Stimulated activated CD4-positive, alpha-beta T cell treated with anti-CD3 and anti-CD28 coated beads, Interleukin-12 subunit alpha, Interleukin-12 subunit beta, amount 100 ng/mL, for 4 hours (primary cell): ENCODE results near the gene COP1.
"Not testable (repeated sequence)": the region's sequence is repeated elsewhere in the genome, so short reads cannot be mapped to it uniquely, and the experiment has no call there.

Source experiments
- DNase-seq: peaks from one replicate; pipeline ENCODE4 v3.0.0-alpha.2; 2020

The COP1 gene

DNA sequence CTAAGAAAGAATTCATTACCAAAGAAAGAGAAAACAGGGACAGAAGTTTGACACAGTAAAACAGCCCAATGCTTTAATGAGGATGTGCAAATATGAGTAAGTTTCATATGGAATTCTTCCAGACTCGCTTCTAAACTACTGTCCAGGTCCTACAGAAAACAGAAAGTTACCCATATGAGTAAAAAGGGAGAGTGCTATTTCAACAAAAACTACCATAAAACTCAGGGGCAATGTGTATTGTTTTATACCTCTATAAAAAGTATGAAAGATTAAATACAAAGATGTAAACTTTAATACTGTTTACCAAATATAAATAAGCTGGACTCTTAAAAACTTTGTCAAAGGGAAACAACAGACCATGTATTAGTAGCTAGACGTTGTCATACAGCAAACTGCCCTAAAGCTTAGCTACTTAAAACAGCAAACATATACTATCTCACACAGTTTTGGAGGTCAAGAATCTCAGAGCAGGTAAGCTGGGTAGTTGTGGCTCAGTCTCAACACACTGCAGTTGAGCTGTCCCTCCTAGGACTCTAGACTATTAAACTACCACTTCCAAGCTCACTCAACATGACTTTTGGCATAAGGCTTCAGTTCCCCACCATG lies 174.9 kb downstream of the COP1 start:
- no peak for DNase-seq

DNA sequence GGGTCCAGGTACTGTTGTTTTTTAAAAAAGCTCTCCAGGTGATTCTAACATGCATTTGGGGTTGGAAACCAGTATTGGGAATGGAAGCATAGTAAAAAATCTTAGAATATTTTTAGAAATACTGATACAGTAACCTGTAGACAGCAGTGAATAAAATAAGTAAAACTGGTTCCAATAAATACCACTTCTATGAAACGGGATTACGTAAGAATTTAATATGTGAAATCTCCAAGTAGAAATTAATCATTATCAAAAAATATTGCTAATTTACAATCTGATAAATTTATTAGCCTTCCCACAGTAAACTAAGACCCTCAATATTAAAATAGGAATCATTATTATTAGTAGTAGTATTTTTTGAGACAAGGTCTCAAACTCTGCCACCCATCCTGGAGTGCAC lies 177.5 kb downstream of the COP1 start:
- no peak for DNase-seq

DNA sequence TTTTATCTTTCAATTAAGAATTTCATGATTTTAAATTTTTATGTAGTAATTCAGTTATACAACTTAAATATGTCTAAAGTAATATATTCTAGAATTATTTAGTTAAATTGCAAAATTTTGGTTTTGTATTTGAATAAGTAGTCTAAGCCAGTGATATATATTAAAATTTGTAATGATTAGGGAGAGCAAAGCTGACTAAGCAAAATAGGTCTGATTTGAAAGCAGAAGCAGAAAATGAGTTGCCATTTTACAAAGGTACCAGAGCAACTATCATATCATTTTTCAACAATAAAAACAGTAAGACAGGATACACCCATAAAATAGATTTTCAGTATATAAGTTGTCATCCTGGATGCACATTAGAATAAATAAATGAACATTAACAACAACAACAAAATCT lies 177.9 kb downstream of the COP1 start:
- no peak for DNase-seq

DNA sequence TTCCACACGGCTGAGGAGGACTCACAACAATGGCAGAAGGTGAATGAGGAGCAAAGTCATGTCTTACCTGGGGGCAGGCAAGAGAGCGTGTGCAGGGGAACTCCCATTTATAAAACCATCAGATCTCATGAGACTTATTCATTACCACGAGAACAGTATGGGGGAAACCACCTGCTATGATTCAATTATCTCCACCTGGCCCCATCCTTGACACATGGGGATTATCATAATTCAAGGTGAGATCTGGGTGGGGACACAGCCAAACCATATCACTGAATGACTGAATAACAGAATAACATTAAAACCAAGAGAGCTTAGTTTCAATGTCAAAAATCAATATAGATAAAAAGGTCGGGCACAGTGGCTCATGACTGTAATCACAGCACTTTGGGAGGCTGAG lies 179.2 kb downstream of the COP1 start:
- DNase-seq, result not testable (repeated sequence)

DNA sequence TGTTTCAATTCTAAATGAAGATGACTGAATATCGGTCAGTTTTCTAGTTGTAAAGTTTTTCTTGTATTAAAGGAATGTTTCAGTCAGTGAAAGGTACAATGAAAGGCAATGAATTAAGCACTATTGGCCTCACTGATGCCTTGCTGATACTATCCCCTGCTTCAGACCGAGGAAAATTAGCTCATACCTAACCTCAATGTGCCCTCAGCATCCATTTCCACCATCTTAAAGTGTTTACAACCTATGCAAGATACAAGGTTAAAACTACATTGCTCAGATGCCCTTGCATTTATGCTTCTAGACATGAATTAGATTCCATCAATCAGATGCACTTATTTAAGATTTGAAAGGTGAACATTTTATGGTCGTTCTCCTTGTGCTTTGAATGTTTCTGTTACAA lies 184.5 kb downstream of the COP1 start:
- no peak for DNase-seq

DNA sequence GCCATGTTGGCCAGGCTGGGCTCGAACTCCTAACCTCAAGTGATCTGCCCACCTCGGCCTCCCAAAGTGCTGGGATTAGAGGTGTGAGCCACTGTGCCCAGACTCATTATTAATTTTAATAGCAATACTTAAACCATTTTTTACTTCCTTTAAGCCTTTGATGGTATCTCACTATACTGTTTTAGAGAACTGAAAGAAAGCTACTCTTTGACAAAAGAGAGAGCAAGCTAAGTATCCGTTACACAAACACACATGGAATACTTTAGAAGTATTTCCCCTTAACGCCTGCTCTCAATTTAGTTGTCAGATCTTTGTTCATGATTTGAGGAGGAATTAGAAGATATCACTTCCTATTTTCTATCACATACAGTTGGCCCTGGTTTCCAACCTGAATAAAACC lies 189.4 kb downstream of the COP1 start:
- DNase-seq, result no peak

DNA sequence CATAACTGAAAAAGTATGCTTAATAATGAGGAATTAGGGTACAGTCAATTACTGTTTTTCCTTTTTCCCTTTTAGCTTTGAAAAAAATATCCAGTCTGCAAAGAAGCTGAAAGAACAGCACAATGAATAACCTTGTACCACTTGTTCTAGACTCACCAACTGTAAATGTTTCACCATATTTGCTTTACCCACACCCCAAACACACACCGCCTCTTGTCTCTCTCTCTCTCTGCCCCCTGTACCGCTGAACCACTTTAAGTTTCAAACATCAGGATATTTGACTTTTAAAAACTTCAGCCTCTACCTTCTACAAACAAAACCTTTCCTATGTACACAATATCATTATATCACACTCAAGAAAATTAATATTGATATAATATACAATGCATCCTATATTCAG lies 197.1 kb downstream of the COP1 start:
- no peak for DNase-seq

DNA sequence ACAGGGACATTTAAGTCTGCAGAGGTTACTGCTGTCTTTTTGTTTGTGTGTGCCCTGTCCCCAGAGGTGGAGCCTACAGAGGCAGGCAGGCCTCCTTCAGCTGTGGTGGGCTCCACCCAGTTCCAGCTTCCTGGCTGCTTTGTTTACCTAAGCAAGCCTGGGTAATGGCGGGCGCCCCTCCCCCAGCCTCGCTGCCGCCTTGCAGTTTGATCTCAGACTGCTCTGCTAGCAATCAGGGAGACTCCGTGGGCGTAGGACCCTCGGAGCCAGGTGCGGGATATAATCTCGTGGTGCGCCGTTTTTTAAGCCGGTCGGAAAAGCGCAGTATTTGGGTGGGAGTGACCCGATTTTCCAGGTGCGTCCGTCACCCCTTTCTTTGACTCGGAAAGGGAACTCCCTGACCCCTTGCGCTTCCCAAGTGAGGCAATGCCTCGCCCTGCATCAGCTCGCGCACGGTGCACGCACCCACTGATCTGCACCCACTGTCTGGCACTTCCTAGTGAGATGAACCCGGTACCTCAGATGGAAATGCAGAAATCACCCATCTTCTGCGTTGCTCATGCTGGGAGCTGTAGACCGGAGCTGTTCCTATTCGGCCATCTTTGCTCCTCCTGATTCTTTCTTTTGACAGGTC lies 199.2 kb downstream of the COP1 start:
- not testable (repeated sequence) for DNase-seq

DNA sequence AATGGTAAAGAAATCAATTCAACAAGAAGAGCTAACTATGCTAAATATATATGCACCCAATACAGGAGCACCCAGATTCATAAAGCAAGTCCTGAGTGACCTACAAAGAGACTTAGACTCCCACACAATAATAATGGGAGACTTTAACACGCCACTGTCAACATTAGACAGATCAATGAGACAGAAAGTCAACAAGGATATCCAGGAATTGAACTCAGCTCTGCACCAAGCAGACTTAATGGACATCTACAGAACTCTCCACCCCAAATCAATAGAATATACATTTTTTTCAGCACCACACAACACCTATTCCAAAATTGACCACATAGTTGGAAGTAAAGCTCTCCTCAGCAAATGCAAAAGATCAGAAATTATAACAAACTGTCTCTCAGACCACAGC lies 212.4 kb downstream of the COP1 start:
- not testable (repeated sequence) for DNase-seq

DNA sequence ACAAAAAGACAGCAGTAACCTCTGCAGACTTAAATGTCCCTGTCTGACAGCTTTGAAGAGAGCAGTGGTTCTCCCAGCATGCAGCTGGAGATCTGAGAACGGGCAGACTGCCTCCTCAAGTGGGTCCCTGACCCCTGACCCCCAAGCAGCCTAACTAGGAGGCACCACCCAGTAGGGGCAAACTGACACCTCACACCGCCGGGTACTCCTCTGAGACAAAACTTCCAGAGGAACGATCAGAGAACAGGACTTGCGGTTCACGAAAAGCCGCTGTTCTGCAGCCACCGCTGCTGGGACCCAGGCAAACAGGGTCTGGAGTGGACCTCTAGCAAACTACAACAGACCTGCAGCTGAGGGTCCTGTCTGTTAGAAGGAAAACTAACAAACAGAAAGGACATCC lies 214.3 kb downstream of the COP1 start:
- DNase-seq, result not testable (repeated sequence)

DNA sequence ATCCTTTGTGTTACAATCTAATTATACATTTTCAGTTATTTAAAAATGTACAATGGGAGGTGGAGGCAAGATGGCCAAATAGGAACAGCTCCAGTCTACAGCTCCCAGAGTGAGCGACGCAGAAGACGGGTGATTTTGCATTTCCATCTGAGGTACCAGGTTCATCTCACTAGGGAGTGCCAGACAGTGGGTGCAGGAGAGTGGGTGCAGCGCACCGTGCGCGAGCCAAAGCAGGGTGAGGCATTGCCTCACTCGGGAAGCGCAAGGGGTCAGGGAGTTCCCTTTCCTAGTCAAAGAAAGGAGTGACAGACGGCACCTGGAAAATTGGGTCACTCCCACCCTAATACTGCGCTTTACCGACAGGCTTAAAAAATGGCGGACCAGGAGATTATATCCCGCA lies 214.9 kb downstream of the COP1 start:
- DNase-seq, result not testable (repeated sequence)

DNA sequence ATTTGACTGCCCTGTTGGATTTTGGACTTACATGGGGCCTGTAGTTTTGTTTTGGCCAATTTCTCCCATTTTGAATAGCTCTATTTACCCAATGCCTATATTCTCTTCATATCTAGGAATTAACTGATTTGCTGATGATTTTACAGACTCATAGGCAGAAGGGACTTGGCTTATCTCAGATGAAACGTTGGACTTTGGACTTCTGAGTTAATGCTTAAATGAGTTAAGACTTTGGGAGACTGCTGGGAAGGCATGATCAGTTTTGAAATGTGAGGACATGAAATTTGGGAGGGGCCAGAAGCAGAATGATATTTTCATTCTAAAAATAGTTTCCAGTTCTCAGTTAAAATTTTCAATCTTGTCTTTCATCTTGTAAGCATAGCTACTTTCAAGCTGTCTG lies 222.3 kb downstream of the COP1 start:
- DNase-seq, result no peak

DNA sequence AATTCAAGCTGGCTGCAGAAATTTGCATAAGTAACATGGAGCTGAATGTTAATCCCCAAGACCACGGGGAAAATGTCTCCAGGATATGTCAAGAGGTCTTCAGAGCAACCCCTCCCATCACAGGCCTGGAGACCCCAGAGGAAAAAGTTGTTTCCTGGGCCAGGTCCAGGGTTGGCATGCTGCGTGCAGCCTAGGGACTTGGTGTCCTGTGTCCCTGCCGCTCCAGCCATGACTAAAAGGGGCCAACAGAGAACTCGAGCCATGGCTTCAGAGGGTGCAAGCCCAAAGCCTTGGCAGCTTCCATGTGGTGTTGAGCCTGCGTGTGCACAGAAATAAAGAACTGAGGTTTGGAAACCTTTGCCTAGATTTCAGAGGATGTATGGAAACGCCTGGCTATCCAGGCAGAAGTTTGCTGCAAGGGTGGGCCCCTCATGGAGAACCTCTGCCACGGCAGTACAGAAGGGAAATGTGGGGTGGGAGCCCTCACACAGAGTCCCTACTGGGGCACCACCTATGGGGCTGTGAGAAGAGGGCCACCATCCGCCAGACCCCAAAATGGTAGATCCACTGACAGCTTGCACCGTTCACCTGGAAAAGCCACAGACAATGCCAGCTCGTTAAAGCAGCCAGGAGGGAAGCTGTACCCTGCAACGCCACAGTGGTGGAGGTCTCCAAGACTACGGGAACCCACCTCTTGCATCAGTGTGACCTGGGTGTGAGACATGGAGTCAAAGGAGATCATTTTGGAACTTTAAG lies 222.9 kb downstream of the COP1 start:
- DNase-seq, result no peak

DNA sequence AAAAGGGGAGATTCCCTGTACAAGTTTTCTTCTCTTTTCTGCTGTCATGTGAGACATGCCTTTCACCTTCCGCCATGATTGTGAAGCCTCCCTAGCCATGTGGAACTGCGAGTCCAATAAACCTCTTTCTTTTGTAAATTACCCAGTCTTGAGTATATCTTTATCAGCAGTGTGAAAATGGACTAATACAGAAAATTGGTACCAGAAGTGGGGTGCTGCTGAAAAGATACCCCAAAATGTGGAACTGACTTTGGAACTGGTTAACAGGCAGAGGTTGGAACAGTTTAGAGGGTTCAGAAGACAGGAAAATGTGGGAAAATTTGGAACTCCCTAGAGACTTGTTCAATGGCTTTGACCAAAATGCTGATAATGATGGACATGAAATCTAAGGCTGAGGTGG lies 223.7 kb downstream of the COP1 start:
- DNase-seq, result not testable (repeated sequence)

DNA sequence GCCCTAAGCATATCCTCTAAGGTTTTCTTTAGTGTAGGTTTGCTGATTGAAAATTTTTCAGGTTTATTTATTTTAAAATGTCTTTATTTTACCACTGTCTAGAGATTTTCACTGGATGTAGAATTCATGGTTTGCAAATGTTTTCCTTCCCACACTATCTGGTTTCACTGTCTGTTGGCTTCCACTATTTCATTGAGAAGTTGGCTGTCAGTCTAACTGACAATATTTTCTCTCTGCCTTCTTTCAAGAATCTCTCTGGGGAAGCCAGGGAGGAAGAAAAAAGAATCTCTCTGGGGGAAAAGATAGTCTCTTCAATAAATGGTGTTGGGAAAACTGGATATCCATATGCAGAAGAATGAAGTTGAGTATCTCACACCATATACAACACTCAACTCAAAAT lies 226.0 kb downstream of the COP1 start:
- DNase-seq, result no peak

DNA sequence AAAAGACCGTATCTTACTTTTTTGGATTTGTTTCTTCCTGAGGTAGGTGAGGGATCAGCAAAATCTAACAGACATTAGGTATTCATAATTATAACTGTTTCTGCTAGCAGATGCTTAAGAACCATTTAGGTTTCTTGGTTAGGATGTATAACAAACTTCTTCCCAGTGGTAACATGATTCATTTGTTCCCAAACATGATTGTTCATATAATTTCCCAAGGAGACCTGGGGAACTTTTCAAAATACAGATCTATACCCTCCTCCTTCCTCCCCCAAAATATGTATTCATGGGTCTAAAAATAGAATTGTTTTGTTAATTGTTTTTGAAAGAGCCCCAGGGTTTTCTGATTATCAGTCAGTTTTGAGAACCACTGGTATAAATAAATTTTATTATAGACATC lies 228.2 kb downstream of the COP1 start:
- DNase-seq, result no peak

DNA sequence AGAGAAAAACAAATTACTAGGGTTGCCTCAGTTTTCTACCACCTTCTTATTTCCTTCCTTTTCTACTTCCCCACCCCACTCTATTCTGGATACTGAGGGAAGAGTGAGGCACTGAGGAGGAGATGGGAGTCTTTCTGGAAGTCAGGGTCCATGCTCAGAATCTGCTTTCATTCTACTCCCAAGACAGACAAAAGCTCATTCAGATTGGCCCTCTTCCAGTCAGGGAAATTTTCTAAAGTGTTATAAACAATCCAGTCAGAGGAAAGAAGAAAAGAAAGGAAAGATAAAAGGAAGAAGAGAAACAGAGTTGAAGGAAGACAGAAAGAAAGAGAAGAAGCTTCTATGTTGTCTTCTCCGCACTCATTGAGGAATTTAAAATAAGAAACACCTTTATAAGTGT lies 228.6 kb downstream of the COP1 start:
- no peak for DNase-seq

DNA sequence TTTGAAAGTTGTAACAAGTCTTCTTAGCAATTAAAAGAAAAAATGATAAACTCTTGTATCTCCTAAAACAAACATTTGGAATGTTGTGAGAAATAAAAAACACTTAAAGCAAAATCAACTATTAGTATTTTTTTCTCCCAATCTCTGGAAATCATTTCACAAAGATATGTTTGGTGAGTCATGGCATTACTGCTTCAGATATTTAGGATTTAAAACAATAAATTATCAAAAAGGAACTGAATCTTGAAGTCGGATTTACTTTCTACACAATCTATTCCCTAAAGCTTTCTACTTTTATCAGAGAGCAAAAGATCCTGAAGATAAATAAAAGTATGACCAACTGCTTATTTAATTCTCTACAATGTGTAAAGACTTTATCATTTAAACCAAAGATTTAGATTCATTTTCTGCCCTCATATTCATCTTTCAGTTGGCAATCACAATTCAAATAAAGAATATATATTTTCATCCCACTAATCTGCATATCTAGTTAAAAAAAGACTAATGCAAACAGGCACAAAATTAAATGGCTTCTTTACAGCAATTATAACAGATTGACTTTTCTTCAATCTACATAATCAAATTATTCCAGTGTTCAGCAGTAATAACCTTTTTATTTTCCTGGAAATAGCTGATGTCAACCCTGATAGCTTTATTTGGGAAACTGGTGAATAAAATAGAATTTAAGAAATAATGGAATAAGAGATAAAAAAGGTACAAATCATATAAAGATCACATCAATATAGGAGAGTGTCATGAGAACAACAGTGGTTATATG lies 230.0 kb downstream of the COP1 start:
- DNase-seq, result no peak

DNA sequence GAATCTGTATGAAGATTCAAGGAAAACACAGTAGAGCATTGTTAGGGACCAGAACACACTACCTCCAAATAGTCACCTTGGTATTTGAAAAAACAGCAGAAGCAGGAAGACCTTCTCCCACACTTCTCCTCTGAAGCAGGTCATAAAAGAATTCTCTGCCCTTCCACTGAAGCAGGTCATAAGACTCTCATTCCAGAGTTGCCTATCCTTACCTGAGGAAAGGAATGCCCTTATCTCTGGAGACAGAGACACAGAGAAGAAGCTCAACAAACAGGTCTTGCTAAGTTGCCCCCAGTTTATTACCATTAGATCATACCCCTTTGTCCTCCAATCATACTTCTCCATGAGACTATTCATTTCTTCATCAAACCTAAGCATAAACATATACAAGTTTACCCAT lies 237.9 kb downstream of the COP1 start:
- no peak for DNase-seq

DNA sequence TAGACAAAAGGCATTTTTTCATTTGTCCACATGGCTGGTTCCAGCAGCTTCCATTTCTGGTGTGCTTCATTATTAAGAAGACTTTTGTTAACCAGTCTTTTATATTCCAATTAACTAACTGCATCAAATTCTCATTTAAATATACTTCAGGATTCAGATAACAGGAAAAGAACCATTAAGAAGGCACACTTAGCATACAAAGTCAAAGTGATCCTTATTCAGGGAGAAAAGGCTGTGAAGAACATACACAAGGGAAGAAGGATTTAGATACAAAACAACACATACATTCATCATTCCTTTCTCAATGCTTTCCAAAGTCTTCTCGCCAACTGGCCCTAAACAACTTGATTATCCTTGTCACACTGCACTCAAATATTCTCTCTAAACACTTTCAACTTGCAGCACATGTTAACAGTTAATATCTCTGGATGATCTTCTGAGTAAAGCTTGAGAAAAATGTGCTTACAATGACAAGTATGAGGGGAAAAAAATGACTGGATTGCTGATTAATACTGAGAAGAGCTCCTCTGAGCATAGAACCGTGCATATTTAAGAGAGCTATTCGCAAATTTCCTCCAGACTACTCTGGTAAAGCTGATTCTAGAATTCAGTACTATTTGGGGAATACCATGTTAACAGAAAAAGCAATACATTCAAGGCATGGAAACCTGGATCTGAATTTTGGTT lies 238.5 kb downstream of the COP1 start:
- no peak for DNase-seq

DNA sequence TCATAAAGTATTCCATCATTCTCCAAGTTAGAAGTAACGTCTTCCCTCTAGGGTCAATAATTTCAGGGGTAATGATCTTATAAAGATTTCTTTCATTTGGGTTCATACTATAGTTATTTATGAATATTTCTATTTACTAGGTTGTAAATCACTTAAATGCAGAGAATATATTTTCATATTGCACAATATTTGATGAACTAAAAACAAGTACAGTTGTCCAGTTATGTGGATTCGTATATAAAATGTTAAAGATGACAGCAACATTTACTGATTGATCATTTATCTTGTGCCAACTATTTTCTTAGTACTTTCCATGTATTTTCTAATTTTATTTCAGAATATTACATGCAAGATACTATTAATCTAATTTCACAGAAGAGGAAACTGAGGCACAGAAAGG lies 243.3 kb downstream of the COP1 start:
- no peak for DNase-seq

DNA sequence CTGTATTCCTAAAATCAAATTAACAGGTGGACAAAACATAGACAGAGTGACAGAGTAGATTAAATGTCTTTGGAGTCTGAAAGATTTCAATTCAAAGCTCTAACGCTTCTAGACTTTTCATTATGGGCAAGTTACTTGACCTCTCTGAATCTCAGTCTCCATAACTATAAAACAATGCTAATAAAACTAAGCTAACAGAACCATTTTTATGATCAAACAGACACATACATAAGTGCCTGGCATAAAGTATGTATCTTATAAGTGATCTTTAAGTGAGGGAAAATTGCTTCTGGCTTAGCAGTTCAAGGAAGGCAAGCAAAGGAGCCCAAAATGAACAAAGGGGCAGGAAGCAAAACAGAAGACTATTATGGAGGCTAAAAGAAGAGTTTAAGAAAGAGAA lies 246.9 kb downstream of the COP1 start:
- no peak for DNase-seq

DNA sequence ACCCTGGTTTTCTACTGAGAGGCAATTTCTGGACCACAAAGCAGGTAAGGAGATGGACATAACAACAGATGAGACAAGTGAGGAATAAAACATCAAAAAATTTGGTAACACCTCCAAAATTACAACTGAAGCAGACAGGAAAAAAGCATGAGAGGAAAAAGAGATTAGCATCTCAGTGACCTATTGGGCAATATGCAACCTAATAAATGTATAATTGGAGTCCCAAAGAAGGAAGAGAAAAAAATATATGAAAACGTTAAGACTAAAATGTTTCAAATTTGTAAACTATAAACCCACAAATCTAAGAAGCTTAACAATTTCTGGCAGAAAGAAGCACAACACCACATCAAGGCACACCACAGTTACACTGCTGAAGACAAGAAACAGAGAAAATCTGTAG lies 255.5 kb downstream of the COP1 start:
- no peak for DNase-seq
